Right lobe of liver (tissue), 4 donors: Measurements from ENCODE around the gene TTLL10.
"Not testable (repeated sequence)": the region's sequence is repeated elsewhere in the genome, so short reads cannot be mapped to it uniquely, and the experiment has no call there.

ENCODE experiments used
- POLR2A ChIP-seq: fragments of 450-650 bp; IDR thresholded peaks from one replicate; pipeline ENCODE4 v1.6.1; 2017; ENCODE audit warnings: antibody characterized with exemption, mild to moderate bottlenecking
- TF ChIP-seq, protein P1 (sequence below), 4 donors: fragments of 200-600 bp in 3 of 4; fragments of 450-650 bp in 1 of 4; IDR thresholded peaks; one replicate each; pipeline versions ENCODE4 v1.5.1 to v1.8.0; 2016 to 2022; ENCODE audit warnings: antibody characterized with exemption in 4 of 4, mild to moderate bottlenecking in 2 of 4
- donor health status: DM: no; HTN: no; CAD: no.
- donor health status: DM: no; HTN: no; CAD: no.
- donor health status: DM: no; HTN: yes; CAD: no.

DNA sequence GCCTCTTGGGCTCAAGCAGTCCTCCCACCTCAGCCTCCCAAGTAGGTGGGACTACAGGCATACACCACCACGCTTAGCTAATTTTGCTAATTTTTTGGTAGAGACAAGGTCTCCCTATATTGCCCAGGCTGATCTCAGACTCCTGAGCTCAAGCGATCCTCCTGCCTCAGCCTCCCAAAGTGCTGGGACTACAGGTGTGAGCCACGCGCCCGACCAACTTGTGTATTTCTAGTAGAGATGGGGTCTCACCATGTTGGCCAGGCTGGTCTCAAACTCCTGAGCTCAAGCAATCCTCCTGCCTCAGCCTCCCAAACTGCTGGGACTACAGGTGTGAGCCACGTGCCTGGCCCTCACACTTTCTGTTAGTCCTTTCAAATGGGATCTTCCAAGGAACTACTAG is 22.0 kb downstream of the TTLL10 start:
- TF ChIP-seq, protein P1, sequence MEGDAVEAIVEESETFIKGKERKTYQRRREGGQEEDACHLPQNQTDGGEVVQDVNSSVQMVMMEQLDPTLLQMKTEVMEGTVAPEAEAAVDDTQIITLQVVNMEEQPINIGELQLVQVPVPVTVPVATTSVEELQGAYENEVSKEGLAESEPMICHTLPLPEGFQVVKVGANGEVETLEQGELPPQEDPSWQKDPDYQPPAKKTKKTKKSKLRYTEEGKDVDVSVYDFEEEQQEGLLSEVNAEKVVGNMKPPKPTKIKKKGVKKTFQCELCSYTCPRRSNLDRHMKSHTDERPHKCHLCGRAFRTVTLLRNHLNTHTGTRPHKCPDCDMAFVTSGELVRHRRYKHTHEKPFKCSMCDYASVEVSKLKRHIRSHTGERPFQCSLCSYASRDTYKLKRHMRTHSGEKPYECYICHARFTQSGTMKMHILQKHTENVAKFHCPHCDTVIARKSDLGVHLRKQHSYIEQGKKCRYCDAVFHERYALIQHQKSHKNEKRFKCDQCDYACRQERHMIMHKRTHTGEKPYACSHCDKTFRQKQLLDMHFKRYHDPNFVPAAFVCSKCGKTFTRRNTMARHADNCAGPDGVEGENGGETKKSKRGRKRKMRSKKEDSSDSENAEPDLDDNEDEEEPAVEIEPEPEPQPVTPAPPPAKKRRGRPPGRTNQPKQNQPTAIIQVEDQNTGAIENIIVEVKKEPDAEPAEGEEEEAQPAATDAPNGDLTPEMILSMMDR (IDR thresholded peaks at IDR 0.05) = not testable (repeated sequence)
- TF ChIP-seq POLR2A = not testable (repeated sequence)
